NCI-H128 (cell line): ENCODE results near the gene SLC44A1.

Source experiments
- DNase-seq: peaks from one replicate; lab custom pipeline; 2025; ENCODE audit not compliant: unreplicated experiment; lab: John Stamatoyannopoulos, UW

Gene SLC44A1

GRCh38 chr9:105421864-105422263 is 177.4 kb downstream of the SLC44A1 start:
- no peak for DNase-seq

- DNase-seq = no peak
Measured at GRCh38 chr9:105425816-105426433, 181.5 kb downstream of the SLC44A1 start.

DNA sequence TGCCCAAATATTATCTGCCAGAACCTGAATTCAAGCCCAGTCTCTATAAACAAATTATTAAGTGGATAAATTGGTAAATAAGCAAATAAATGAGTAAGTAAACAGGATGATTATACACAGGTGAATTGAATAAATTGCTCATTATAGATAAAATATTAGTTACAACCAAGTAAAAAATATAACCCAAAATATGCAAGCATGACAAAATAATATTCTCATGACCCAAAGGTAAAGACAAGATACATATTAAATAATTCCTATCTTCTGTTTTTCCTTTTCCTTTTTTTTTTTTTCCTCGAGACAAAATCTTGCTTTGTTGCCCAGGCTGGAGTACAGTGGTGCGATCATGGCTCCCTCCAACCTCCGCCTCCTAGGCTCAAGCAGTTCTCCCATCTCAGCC is 182.2 kb downstream of the SLC44A1 start:
- DNase-seq = no peak

- DNase-seq = no peak
Measured at GRCh38 chr9:105431424-105432246, 187.2 kb downstream of the SLC44A1 start.

- DNase-seq = no peak
Measured at GRCh38 chr9:105432247-105432842, 187.9 kb downstream of the SLC44A1 start.

GRCh38 chr9:105435453-105435852 is 191.0 kb downstream of the SLC44A1 start:
- DNase-seq = no peak

GRCh38 chr9:105436783-105437182 is 192.3 kb downstream of the SLC44A1 start:
- no peak for DNase-seq

GRCh38 chr9:105437704-105438103 is 193.3 kb downstream of the SLC44A1 start:
- DNase-seq = no peak

DNA sequence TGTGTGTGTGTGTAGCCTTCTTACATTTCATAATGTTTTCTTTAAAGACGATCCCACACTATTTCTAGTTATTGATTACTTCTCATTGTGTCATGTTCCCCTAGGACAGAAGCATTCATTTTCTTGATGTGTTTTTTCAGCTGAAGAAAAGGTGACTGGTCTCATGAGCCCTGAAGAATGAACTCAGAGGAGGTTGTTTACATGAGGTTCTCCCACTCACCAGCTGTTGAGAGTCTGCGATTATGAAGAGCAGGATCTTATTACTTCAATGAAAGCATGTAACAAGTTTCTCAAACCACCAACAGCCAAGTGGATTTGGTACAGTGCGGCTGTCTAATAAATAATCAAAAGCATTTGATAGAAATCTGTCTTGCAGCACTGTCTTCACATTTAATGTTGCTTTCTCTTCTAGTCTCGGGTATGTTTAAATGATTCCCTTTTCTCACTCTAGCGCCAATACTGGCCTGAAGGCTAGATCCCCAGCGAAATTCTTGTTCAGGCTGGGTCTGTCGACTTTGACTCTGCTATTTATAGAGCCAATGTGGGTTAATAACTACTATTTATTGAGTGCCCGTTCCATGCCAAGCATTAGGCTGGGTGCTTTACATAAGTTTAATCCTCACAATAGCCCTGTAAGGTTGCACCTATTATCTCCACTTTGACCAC is 193.8 kb downstream of the SLC44A1 start:
- DNase-seq = no peak

GRCh38 chr9:105439428-105439827 is 195.0 kb downstream of the SLC44A1 start:
- no peak for DNase-seq

GRCh38 chr9:105441616-105442160 is 197.2 kb downstream of the SLC44A1 start:
- no peak for DNase-seq

GRCh38 chr9:105443121-105443520 is 198.7 kb downstream of the SLC44A1 start:
- DNase-seq = no peak

DNA sequence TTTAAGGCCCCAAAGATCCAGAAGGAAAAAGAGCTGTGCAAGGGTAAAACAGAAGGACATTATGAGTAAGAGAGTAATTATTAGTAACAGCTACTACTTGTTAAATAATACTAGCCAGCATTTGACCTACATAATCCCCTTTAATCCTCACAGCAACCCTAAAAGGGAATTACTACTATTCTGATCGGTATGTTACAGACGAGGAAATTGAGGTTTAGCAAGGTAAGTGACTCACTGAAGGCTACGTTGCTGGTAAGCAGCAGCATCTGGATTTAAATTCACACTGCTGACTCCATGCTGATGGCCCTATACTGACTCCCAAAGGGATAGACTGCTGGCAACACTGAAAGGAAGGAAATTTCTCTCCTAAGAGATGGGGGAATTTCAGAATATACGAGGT is 199.7 kb downstream of the SLC44A1 start:
- DNase-seq = no peak

DNA sequence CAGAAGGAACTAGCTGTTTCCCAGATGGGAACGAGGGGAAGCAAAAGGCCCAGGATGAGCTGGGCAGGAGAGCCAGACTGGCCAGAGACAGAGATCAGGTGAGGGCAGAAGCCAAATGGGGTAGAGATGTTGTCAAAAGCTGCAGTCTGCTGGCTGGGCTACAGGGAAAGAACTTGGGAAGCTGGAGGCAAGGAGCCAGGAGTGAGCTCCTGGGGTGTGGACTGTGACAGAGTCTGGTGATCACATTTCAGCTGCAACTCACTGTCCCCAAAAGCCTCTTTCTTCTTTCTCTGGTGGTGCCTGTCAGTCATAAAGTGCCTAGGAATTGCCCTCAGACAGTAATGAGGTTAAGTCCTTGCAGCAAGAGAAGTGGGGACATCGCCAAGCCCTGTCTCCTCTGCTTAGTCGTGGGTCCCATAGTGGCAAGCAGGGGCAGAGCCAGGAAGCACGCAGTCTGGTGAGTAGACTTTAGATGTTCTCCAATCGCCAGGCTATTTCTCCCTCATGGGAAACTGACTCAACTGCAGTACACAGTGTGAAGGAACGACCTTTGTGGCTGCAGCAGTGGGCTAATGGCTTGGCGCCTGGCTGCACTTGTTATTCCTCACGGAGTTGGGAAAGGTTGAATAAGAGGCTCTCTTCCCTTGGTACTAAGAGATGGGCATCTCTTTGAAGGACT is 200.9 kb downstream of the SLC44A1 start:
- no peak for DNase-seq

- DNase-seq = no peak
Measured at GRCh38 chr9:105447386-105447813, 202.9 kb downstream of the SLC44A1 start.

DNA sequence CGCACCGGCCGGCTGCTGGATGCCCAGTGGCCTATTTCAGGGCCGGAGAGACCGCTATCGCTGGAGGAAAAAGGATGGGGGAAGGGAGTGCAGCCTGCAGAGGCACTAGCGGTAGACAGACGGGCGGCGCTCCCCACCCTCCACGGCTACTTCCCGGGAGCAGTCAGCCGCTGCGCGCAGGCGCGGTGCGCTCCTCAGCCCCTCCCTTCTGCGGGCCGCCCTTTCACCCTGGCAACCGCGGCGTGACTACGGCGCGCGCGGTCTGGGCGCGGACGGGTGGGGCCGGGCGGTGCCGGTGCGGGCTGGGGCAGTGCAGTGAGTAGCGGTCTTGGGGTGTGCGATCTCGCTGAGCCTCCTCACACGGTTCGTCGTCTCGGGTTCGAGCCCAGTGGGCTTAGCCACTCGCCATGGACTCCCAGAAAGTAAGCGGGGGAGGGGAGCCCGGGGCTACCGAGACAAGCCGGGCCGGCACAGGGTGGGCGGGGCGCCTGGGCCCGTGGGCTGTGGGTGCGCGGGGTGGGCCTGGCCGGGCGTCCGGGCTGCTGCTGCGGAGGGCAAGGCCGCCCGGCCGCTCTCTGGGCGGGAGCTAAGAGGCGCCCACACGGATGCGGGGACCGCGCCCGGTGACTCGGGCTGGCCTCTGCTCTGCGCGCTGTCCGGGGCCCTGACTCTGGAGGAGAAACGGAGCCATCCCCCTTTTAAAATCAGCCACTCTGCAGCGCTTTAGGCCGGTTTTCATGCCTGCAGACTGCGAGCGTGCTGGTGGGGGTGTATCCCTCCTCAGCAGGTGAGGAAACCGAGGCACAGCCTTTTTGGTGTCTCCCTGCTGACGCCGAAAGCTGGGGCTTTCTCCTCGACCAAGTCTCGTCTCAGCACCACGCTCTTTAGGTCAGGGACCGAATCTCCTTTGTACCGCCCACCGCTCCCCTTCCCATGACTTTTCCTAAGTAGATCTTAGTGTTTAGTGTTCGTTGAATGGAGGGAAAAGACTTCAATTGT is 203.7 kb downstream of the SLC44A1 start, which contains the start of gene FSD1L:
Gene FSD1L, plus strand, starts transcription at position 221 of the 999 bp plus-strand sequence. Its CDS starts 187 bp downstream, at position 408.
- DNase-seq = peak; percentile 66

- no peak for DNase-seq
Measured at GRCh38 chr9:105449081-105449480, 204.6 kb downstream of the SLC44A1 start.

- no peak for DNase-seq
Measured at GRCh38 chr9:105452185-105452584, 207.7 kb downstream of the SLC44A1 start.

DNA sequence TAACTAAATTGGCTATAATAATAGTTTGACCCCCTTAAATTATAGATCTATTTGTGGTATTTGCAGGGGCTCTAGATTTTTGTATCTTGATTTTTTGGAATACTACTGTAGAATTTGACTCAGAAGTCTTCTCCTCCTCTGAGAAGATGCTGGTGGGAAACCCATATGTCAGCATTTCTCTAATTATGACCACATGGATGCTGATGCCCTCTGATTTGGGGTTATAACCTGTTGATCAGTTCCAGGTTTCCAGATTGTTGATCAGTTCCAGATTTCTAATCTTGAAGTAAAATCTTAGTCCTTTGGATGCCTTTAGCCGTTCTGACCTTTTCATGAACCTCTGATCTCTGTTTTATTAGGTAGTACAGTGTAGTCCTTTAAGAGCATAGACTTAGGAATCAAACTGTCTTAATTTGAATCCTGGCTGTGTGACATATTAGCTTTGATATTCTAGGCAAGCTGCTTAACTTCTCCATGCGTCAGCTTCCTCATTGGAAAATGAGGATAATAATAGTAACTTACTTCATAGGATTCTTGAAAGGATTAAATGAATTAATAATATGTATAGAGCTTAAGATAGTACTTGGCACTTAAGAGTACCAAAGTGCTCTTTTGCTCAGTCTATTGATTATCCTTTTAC is 211.5 kb downstream of the SLC44A1 start:
- DNase-seq = no peak
